Measurements from ENCODE around the gene ARVCF. TPM values are rescaled to one million over a fixed set of nuclear protein-coding genes. Genes with fewer than 3 reads are reported as not detected.
"Not testable (repeated sequence)": the region's sequence is repeated elsewhere in the genome, so short reads cannot be mapped to it uniquely, and the experiment has no call there.

The ARVCF gene
- total RNA-seq, 4 donors from 2014 or later = 31.1 to 55.8 (median 44.6) TPM

- no peak for DNase-seq (ENCODE audit: extremely low spot score)
- WGBS = 3% methylated on average over 26 of the region's 63 CpGs
- H3K27me3 ChIP-seq = no peaks in the 10 kb centered on the region
- H3K36me3 ChIP-seq = peaks cover 0 to 4% (median 0%) of the 10 kb centered on the region in 4 donors
- peak within 1 kb of the TSS; percentile 75 to 95 (median 87) for H3K4me3 ChIP-seq
- intact Hi-C loops (cut with DNase I) = no loop called here
- H3K27ac ChIP-seq (replicated peaks in 1 of 4) = peak within 1 kb of the TSS; percentile 91 to 94 (median 93)
- H3K9me3 ChIP-seq = no peaks in the 10 kb centered on the region
- TF ChIP-seq POLR2AphosphoS5 (IDR thresholded peaks at IDR 0.05) (peak in 1 of 2 donors; percentile 85), CTCF (IDR thresholded peaks at IDR 0.05) (no peak), EP300 (IDR thresholded peaks at IDR 0.05) (no peak), POLR2A (IDR thresholded peaks at IDR 0.05; ENCODE audit: low read depth) (peak; percentile 28)
- peaks cover 31 to 58% (median 49%) of the 10 kb centered on the region in 4 donors for H3K4me1 ChIP-seq
These were observed 75.1 kb downstream of the ARVCF start, which contains the start of the genes COMT and TXNRD2 for GRCh38 chr22:19941365-19942082. Gene COMT, plus strand, starts transcription at chr22:19941772. Its CDS starts 20,755 bp downstream, at chr22:19962527. Gene TXNRD2, minus strand, starts transcription at chr22:19941818. Its CDS starts 15 bp downstream, at chr22:19941803.

- no peaks in the 10 kb centered on the region for H3K9me3 ChIP-seq
- peak overlapping the region; percentile 75 to 95 (median 87) for H3K4me3 ChIP-seq
- TF ChIP-seq CTCF (IDR thresholded peaks at IDR 0.05) = no peak
- TF ChIP-seq EP300 (IDR thresholded peaks at IDR 0.05) = no peak
- TF ChIP-seq POLR2A (IDR thresholded peaks at IDR 0.05; ENCODE audit: low read depth) = no peak
- no peak for TF ChIP-seq POLR2AphosphoS5 (IDR thresholded peaks at IDR 0.05)
- WGBS = 71% methylated on average over 17 of the region's 21 CpGs
- H3K27me3 ChIP-seq = no peaks in the 10 kb centered on the region
- peak overlapping the region; percentile 91 to 94 (median 93) for H3K27ac ChIP-seq (replicated peaks in 1 of 4)
- DNase-seq (ENCODE audit: extremely low spot score) = no peak
- intact Hi-C loops (cut with DNase I) = no loop called here
- H3K4me1 ChIP-seq = peaks cover 31 to 51% (median 46%) of the 10 kb centered on the region in 4 donors
- H3K36me3 ChIP-seq = peaks cover 0 to 5% (median 0%) of the 10 kb centered on the region in 4 donors
These were observed 75.9 kb downstream of the ARVCF start for GRCh38 chr22:19940536-19941364.

GRCh38 chr22:19937616-19938473, 78.8 kb downstream of the ARVCF start:
- Histone ChIP-seq H3K4me1 (peaks cover 12 to 31% (median 22%) of the 10 kb centered on the region in 4 donors), H3K4me3 (no peak overlapping the region), H3K27me3 (no peaks in the 10 kb centered on the region), H3K27ac (replicated peaks in 1 of 4) (no peak overlapping the region), H3K9me3 (no peaks in the 10 kb centered on the region), H3K36me3 (peaks cover 0 to 10% (median 0%) of the 10 kb centered on the region in 4 donors)
- no peak for DNase-seq (ENCODE audit: extremely low spot score)
- TF ChIP-seq POLR2A (IDR thresholded peaks at IDR 0.05; ENCODE audit: low read depth) (no peak), CTCF (IDR thresholded peaks at IDR 0.05) (no peak), EP300 (IDR thresholded peaks at IDR 0.05) (no peak), POLR2AphosphoS5 (IDR thresholded peaks at IDR 0.05) (no peak)
- WGBS = 87% methylated on average over 16 of the region's 16 CpGs
- intact Hi-C loops (cut with DNase I) = no loop called here

DNA sequence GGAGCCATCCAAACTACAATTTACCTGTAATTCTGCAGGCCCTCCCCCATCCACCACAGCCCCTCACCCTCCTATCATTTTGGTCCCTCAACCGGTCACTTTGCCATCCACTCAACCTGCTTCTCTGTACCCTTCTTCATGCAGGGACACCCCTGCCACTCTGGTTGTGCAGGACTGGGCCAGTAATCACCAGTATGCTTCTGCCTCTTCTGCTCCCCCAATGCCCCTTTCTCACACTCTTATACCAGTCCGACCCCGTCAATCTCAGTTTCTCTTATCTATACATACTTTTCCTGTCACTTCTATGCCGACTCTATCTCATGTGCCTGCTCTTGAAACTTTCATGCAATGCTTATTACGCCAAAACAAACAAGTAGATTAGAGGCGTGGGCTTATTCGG, 80.1 kb downstream of the ARVCF start:
- H3K27ac ChIP-seq (replicated peaks in 1 of 4) = no peak overlapping the region
- DNase-seq (ENCODE audit: extremely low spot score) = no peak
- H3K9me3 ChIP-seq = no peaks in the 10 kb centered on the region
- peaks cover 0 to 10% (median 0%) of the 10 kb centered on the region in 4 donors for H3K36me3 ChIP-seq
- H3K4me3 ChIP-seq = no peak overlapping the region
- peaks cover 10 to 25% (median 14%) of the 10 kb centered on the region in 4 donors for H3K4me1 ChIP-seq
- no peaks in the 10 kb centered on the region for H3K27me3 ChIP-seq
- intact Hi-C loops (cut with DNase I) = no loop called here
- TF ChIP-seq POLR2A (IDR thresholded peaks at IDR 0.05; ENCODE audit: low read depth) = no peak
- TF ChIP-seq CTCF (IDR thresholded peaks at IDR 0.05) = no peak
- no peak for TF ChIP-seq POLR2AphosphoS5 (IDR thresholded peaks at IDR 0.05)
- TF ChIP-seq EP300 (IDR thresholded peaks at IDR 0.05) = no peak
- WGBS = 98% methylated on average over 7 of the region's 7 CpGs

- intact Hi-C loops (cut with DNase I); H3K9me3 ChIP-seq; H3K4me3 ChIP-seq; DNase-seq (ENCODE audit: extremely low spot score); H3K27me3 ChIP-seq; H3K27ac ChIP-seq (replicated peaks in 1 of 4): not testable (repeated sequence)
- WGBS = 98% methylated on average over 11 of the region's 11 CpGs
- Histone ChIP-seq H3K4me1 (peaks cover 0 to 13% (median 4%) of the 10 kb centered on the region in 4 donors), H3K36me3 (peaks cover 0 to 17% (median 8%) of the 10 kb centered on the region in 4 donors)
These were observed 81.4 kb downstream of the ARVCF start for GRCh38 chr22:19935123-19935718.

Data from esophagus muscularis mucosa (tissue), 4 donors.